ENCODE results near the gene MINK1. TPM values are rescaled to one million over a fixed set of nuclear protein-coding genes. Genes with fewer than 3 reads are reported as not detected.

MINK1 gene
- total and polyA plus RNA-seq, 2 of the 13 experiments (the other 11 are each of a cell fraction or from before 2014, with no cell fraction given) = 17.2 to 63.9 TPM

- TF ChIP-seq, protein P1, sequence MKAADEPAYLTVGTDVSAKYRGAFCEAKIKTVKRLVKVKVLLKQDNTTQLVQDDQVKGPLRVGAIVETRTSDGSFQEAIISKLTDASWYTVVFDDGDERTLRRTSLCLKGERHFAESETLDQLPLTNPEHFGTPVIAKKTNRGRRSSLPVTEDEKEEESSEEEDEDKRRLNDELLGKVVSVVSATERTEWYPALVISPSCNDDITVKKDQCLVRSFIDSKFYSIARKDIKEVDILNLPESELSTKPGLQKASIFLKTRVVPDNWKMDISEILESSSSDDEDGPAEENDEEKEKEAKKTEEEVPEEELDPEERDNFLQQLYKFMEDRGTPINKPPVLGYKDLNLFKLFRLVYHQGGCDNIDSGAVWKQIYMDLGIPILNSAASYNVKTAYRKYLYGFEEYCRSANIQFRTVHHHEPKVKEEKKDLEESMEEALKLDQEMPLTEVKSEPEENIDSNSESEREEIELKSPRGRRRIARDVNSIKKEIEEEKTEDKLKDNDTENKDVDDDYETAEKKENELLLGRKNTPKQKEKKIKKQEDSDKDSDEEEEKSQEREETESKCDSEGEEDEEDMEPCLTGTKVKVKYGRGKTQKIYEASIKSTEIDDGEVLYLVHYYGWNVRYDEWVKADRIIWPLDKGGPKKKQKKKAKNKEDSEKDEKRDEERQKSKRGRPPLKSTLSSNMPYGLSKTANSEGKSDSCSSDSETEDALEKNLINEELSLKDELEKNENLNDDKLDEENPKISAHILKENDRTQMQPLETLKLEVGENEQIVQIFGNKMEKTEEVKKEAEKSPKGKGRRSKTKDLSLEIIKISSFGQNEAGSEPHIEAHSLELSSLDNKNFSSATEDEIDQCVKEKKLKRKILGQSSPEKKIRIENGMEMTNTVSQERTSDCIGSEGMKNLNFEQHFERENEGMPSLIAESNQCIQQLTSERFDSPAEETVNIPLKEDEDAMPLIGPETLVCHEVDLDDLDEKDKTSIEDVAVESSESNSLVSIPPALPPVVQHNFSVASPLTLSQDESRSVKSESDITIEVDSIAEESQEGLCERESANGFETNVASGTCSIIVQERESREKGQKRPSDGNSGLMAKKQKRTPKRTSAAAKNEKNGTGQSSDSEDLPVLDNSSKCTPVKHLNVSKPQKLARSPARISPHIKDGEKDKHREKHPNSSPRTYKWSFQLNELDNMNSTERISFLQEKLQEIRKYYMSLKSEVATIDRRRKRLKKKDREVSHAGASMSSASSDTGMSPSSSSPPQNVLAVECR (CRISPR knock-in tag; IDR thresholded peaks at IDR 0.05; ENCODE audit: borderline replicate concordance) = peak; percentile 77; the same call in 1 of the 2 replicates
- TF ChIP-seq ZNF777 (CRISPR knock-in tag; IDR thresholded peaks at IDR 0.05) (peak; percentile 83), ZNF264 (CRISPR knock-in tag; IDR thresholded peaks at IDR 0.05) (peak; percentile 29; the same call in 1 of the 2 replicates), SAP130 (CRISPR knock-in tag; IDR thresholded peaks at IDR 0.05; ENCODE audit: low read depth) (peak; percentile 58; the same call in 1 of the 2 replicates), MYNN (CRISPR knock-in tag; IDR thresholded peaks at IDR 0.05; ENCODE audit: low read depth) (no peak), IKZF4 (CRISPR knock-in tag; IDR thresholded peaks at IDR 0.05; ENCODE audit: borderline replicate concordance, low read depth, not compliant biosample characterization) (peak; percentile 58), RAD21 (CRISPR knock-in tag; IDR thresholded peaks at IDR 0.05) (0 out of 2 replicates have a peak, but pooled peaks have one; percentile 10), YY1 (IDR thresholded peaks at IDR 0.05; ENCODE audit: insufficient read depth, insufficient replicate concordance, low read depth, low read length) (peak; percentile 43), ZNF546 (CRISPR knock-in tag; conservative IDR thresholded peaks at IDR 0.05) (peak; percentile 64; the same call in 1 of the 2 replicates), ZNF543 (CRISPR knock-in tag; IDR thresholded peaks at IDR 0.05) (peak; percentile 54; the same call in 1 of the 2 replicates), ZNF326 (CRISPR knock-in tag; IDR thresholded peaks at IDR 0.05; ENCODE audit: borderline replicate concordance) (no peak), ZNF337 (CRISPR knock-in tag; IDR thresholded peaks at IDR 0.05; ENCODE audit: borderline replicate concordance, low read depth) (0 out of 2 replicates have a peak, but pooled peaks have one; percentile 71), ZFP82 (CRISPR knock-in tag; IDR thresholded peaks at IDR 0.05; ENCODE audit: borderline replicate concordance) (peak; percentile 90; the same call in 1 of the 2 replicates), PATZ1 (CRISPR knock-in tag; IDR thresholded peaks at IDR 0.05) (0 out of 2 replicates have a peak, but pooled peaks have one; percentile 57), MXD4 (CRISPR knock-in tag; IDR thresholded peaks at IDR 0.05) (peak; percentile 46; the same call in 1 of the 2 replicates), TMF1 (CRISPR knock-in tag; IDR thresholded peaks at IDR 0.05; ENCODE audit: low read depth) (0 out of 2 replicates have a peak, but pooled peaks have one; percentile 42), ZNF547 (CRISPR knock-in tag; IDR thresholded peaks at IDR 0.05) (peak; percentile 48; the same call in 1 of the 2 replicates), JDP2 (CRISPR knock-in tag; IDR thresholded peaks at IDR 0.05; ENCODE audit: borderline replicate concordance) (no peak)
- TF ChIP-seq, protein P2, sequence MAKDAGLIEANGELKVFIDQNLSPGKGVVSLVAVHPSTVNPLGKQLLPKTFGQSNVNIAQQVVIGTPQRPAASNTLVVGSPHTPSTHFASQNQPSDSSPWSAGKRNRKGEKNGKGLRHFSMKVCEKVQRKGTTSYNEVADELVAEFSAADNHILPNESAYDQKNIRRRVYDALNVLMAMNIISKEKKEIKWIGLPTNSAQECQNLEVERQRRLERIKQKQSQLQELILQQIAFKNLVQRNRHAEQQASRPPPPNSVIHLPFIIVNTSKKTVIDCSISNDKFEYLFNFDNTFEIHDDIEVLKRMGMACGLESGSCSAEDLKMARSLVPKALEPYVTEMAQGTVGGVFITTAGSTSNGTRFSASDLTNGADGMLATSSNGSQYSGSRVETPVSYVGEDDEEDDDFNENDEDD (CRISPR knock-in tag; IDR thresholded peaks at IDR 0.05; ENCODE audit: borderline replicate concordance) = peak; percentile 79; the same call in 1 of the 2 replicates
- TF ChIP-seq, protein P3, sequence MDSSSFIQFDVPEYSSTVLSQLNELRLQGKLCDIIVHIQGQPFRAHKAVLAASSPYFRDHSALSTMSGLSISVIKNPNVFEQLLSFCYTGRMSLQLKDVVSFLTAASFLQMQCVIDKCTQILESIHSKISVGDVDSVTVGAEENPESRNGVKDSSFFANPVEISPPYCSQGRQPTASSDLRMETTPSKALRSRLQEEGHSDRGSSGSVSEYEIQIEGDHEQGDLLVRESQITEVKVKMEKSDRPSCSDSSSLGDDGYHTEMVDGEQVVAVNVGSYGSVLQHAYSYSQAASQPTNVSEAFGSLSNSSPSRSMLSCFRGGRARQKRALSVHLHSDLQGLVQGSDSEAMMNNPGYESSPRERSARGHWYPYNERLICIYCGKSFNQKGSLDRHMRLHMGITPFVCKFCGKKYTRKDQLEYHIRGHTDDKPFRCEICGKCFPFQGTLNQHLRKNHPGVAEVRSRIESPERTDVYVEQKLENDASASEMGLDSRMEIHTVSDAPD (CRISPR knock-in tag; IDR thresholded peaks at IDR 0.05) = no peak
Measured at GRCh38 chr17:4833178-4833940, at the start of gene MINK1 (continued).
